Hepatocyte (in vitro differentiated cells): ENCODE measurements around the gene KLC1. TPM values are rescaled to one million over a fixed set of nuclear protein-coding genes. Genes with fewer than 3 reads are reported as not detected.

Experiments used
- DNase-seq: peaks from one replicate; pipeline ENCODE4 v3.0.0-alpha.2; 2016; ENCODE audit warnings: low spot score
- H2AFZ ChIP-seq: fragments of 200-600 bp; sonication (generic); 2 replicates; pipeline ENCODE4 v1.6.0; 2016; ENCODE audit warnings: antibody characterized with exemption, mild to moderate bottlenecking
- H3K27ac ChIP-seq: fragments of 200-600 bp; sonication (generic); 2 replicates; pipeline ENCODE4 v1.5.1; 2016; ENCODE audit warnings: mild to moderate bottlenecking
- H3K27me3 ChIP-seq: fragments of 200-600 bp; sonication (generic); 2 replicates; pipeline ENCODE4 v1.6.1; 2016
- H3K36me3 ChIP-seq: fragments of 200-600 bp; sonication (generic); replicated peaks from 2 replicates; pipeline ENCODE4 v1.5.1; 2016; ENCODE audit warnings: low read depth; ENCODE audit not compliant: insufficient read depth
- H3K4me1 ChIP-seq: fragments of 200-600 bp; sonication (generic); 2 replicates; pipeline ENCODE4 v1.5.1; 2016; ENCODE audit warnings: mild to moderate bottlenecking, moderate library complexity; ENCODE audit not compliant: insufficient read depth
- H3K4me2 ChIP-seq: fragments of 200-600 bp; sonication (generic); 2 replicates; pipeline ENCODE4 v1.6.0; 2016
- H3K4me3 ChIP-seq: fragments of 200-600 bp; sonication (generic); 2 replicates; pipeline ENCODE4 v1.5.1; 2016; ENCODE audit warnings: mild to moderate bottlenecking
- H3K79me2 ChIP-seq: fragments of 200-600 bp; sonication (generic); 2 replicates; pipeline ENCODE4 v1.6.0; 2017; ENCODE audit warnings: mild to moderate bottlenecking
- H3K9me2 ChIP-seq: fragments of 200-600 bp; sonication (generic); replicated peaks from 2 replicates; pipeline ENCODE4 v1.6.0; 2017; ENCODE audit warnings: mild to moderate bottlenecking; ENCODE audit not compliant: insufficient read depth
- H3K9me3 ChIP-seq: fragments of 200-600 bp; sonication (generic); 2 replicates; pipeline ENCODE4 v1.5.1; 2016; ENCODE audit warnings: low read depth, mild to moderate bottlenecking
- H4K20me1 ChIP-seq: fragments of 200-600 bp; sonication (generic); 2 replicates; pipeline ENCODE4 v1.6.0; 2016; ENCODE audit warnings: mild to moderate bottlenecking; ENCODE audit not compliant: insufficient read depth, poor library complexity, severe bottlenecking
- EZH2 ChIP-seq: fragments of 200-600 bp; sonication (generic); IDR thresholded peaks from 2 replicates; pipeline ENCODE4 v1.6.1; 2016; ENCODE audit warnings: antibody characterized with exemption, mild to moderate bottlenecking, borderline replicate concordance
- EZH2phosphoT487 ChIP-seq: fragments of 200-600 bp; sonication (generic); IDR thresholded peaks from one replicate; pipeline ENCODE4 v1.6.1; 2018; ENCODE audit warnings: antibody characterized with exemption, mild to moderate bottlenecking, low read depth, moderate library complexity; ENCODE audit not compliant: unreplicated experiment, severe bottlenecking
- WGBS: methylation state at CpG from one replicate; pipeline ENCODE4 v1.1.6; 2016; ENCODE audit warnings: low lambda C conversion rate; ENCODE audit errors: missing lambda C conversion rate; 5-methylcytosine and 5-hydroxymethylcytosine counted together
- polyA plus RNA-seq: library from polyadenylated mRNA; unstranded; fragments of >200 nt; fragmentation: Nextera tagmentation; extraction: Ambion mirVana; gene quantifications from 2 replicates; pipeline ENCODE4 v1.2.1, GENCODE V29; 2016
- total RNA-seq: library from RNA; depleted of rRNA; stranded (reverse); fragments of >200 nt; gene quantifications from 2 replicates; pipeline ENCODE4 v1.2.3, GENCODE V29; 2014
- TF ChIP-seq, protein P1 (sequence below): fragments of 200-600 bp; sonication (generic); IDR thresholded peaks from 2 replicates; pipeline ENCODE4 v1.5.1; 2016; ENCODE audit warnings: antibody characterized with exemption, mild to moderate bottlenecking; ENCODE audit not compliant: poor library complexity

Gene KLC1
- total and polyA plus RNA-seq, 2 experiments from 2014 or later, result 95.4 to 115 TPM

GRCh38 chr14:103715052-103716000 lies 86.3 kb downstream of the KLC1 start, which contains the start of the genes XRCC3 and ZFYVE21:
TSS of gene XRCC3 (minus strand) at chr14:103715451. CDS start at chr14:103711087, 4,364 bp downstream.
TSS of gene ZFYVE21 (plus strand) at chr14:103715810. CDS start at chr14:103715842, 32 bp downstream.
- H3K79me2 ChIP-seq, result peaks cover 52% of the 10 kb centered on the region
- peaks cover 34% of the 10 kb centered on the region for H4K20me1 ChIP-seq
- H3K27me3 ChIP-seq, result no peaks in the 10 kb centered on the region
- H3K4me2 ChIP-seq, result peak within 1 kb of the TSS; percentile 99
- H3K27ac ChIP-seq, result peak within 1 kb of the TSS; percentile 69
- no peak for TF ChIP-seq EZH2
- TF ChIP-seq, protein P1, sequence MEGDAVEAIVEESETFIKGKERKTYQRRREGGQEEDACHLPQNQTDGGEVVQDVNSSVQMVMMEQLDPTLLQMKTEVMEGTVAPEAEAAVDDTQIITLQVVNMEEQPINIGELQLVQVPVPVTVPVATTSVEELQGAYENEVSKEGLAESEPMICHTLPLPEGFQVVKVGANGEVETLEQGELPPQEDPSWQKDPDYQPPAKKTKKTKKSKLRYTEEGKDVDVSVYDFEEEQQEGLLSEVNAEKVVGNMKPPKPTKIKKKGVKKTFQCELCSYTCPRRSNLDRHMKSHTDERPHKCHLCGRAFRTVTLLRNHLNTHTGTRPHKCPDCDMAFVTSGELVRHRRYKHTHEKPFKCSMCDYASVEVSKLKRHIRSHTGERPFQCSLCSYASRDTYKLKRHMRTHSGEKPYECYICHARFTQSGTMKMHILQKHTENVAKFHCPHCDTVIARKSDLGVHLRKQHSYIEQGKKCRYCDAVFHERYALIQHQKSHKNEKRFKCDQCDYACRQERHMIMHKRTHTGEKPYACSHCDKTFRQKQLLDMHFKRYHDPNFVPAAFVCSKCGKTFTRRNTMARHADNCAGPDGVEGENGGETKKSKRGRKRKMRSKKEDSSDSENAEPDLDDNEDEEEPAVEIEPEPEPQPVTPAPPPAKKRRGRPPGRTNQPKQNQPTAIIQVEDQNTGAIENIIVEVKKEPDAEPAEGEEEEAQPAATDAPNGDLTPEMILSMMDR, result no peak
- TF ChIP-seq EZH2phosphoT487, result no peak
- H3K9me2 ChIP-seq, result no peaks in the 10 kb centered on the region
- H3K36me3 ChIP-seq, result no peaks in the 10 kb centered on the region
- DNase-seq, result peak; percentile 100
- H3K4me3 ChIP-seq, result peak within 1 kb of the TSS; percentile 94
- peak within 1 kb of the TSS; percentile 39 for H2AFZ ChIP-seq
- WGBS, result under 1% methylated on average over 61 of the region's 121 CpGs
- peaks cover 16% of the 10 kb centered on the region for H3K4me1 ChIP-seq
- no peaks in the 10 kb centered on the region for H3K9me3 ChIP-seq

DNA sequence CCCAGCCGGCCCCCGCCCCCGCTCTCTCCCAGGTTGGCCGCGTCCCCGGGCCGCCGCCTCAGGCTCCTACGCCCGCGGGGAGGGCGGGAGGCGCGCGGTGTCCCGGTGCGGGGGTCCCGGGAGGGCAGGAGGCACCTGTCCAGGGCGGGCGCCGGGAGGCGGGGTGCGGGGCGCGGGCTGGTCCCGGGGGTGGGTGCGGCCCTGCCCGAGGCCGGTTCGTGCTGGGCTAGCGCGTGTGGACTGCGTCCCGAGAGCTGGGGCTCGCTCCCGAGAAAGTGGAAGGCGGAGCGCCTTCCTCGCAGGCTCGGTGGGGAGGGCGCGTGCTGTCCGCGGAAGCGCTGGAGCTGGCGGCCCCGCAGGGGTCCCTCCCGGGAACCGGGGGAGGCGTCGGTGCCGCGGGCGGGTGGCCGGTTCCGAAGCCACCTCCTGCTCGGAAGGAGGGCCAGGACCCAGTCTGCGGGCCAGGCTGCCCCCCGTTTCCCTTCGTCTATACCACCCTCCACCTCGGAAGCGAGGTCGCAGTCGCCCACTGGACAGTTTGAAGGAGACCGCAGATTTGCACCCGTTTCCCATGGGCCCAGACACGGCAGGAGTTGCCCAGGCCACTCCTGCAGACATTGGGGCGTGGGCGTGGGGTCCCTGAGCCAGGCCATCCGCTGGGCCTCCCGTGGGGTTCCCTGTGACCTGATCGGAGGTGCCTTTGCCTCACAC lies 87.2 kb downstream of the KLC1 start:
- Histone ChIP-seq H2AFZ (peak overlapping the region; percentile 16), H3K4me3 (peak overlapping the region; percentile 94), H3K9me3 (no peaks in the 10 kb centered on the region), H3K36me3 (no peaks in the 10 kb centered on the region), H3K4me1 (peaks cover 16% of the 10 kb centered on the region), H4K20me1 (peaks cover 42% of the 10 kb centered on the region), H3K79me2 (peaks cover 62% of the 10 kb centered on the region), H3K4me2 (peak overlapping the region; percentile 99), H3K27ac (peak overlapping the region; percentile 69), H3K27me3 (no peaks in the 10 kb centered on the region), H3K9me2 (no peaks in the 10 kb centered on the region)
- TF ChIP-seq EZH2phosphoT487, result no peak
- TF ChIP-seq, protein P1, result no peak
- no peak for TF ChIP-seq EZH2
- 12% methylated on average over 16 of the region's 72 CpGs for WGBS
- DNase-seq, result peak; percentile 64

GRCh38 chr14:103716899-103717411 lies 87.9 kb downstream of the KLC1 start:
- Histone ChIP-seq H3K27me3 (no peaks in the 10 kb centered on the region), H3K4me1 (peaks cover 16% of the 10 kb centered on the region), H3K9me3 (no peaks in the 10 kb centered on the region), H2AFZ (no peak overlapping the region), H3K4me2 (peak overlapping the region; percentile 99), H3K9me2 (no peaks in the 10 kb centered on the region), H3K36me3 (no peaks in the 10 kb centered on the region), H3K4me3 (peak overlapping the region; percentile 94), H3K27ac (no peak overlapping the region), H4K20me1 (peaks cover 49% of the 10 kb centered on the region), H3K79me2 (peaks cover 69% of the 10 kb centered on the region)
- DNase-seq, result no peak
- 75% methylated on average over 17 of the region's 17 CpGs for WGBS
- TF ChIP-seq EZH2phosphoT487 (no peak), EZH2 (no peak)
- TF ChIP-seq, protein P1, result no peak
